Hepatocyte (in vitro differentiated cells): ENCODE measurements around the gene ASZ1. TPM values are rescaled to one million over a fixed set of nuclear protein-coding genes. Genes with fewer than 3 reads are reported as not detected.
A peak's percentile ranks its signal among the peaks of the same experiment; 100 is the strongest.

Source experiments
- DNase-seq: peaks from one replicate; pipeline ENCODE4 v3.0.0-alpha.2; 2016; ENCODE audit warnings: low spot score
- H2AFZ ChIP-seq: fragments of 200-600 bp; sonication (generic); 2 replicates; pipeline ENCODE4 v1.6.0; 2016; ENCODE audit warnings: antibody characterized with exemption, mild to moderate bottlenecking
- H3K27ac ChIP-seq: fragments of 200-600 bp; sonication (generic); 2 replicates; pipeline ENCODE4 v1.5.1; 2016; ENCODE audit warnings: mild to moderate bottlenecking
- H3K27me3 ChIP-seq: fragments of 200-600 bp; sonication (generic); 2 replicates; pipeline ENCODE4 v1.6.1; 2016
- H3K36me3 ChIP-seq: fragments of 200-600 bp; sonication (generic); replicated peaks from 2 replicates; pipeline ENCODE4 v1.5.1; 2016; ENCODE audit warnings: low read depth; ENCODE audit not compliant: insufficient read depth
- H3K4me1 ChIP-seq: fragments of 200-600 bp; sonication (generic); 2 replicates; pipeline ENCODE4 v1.5.1; 2016; ENCODE audit warnings: mild to moderate bottlenecking, moderate library complexity; ENCODE audit not compliant: insufficient read depth
- H3K4me2 ChIP-seq: fragments of 200-600 bp; sonication (generic); 2 replicates; pipeline ENCODE4 v1.6.0; 2016
- H3K4me3 ChIP-seq: fragments of 200-600 bp; sonication (generic); 2 replicates; pipeline ENCODE4 v1.5.1; 2016; ENCODE audit warnings: mild to moderate bottlenecking
- H3K79me2 ChIP-seq: fragments of 200-600 bp; sonication (generic); 2 replicates; pipeline ENCODE4 v1.6.0; 2017; ENCODE audit warnings: mild to moderate bottlenecking
- H3K9me2 ChIP-seq: fragments of 200-600 bp; sonication (generic); replicated peaks from 2 replicates; pipeline ENCODE4 v1.6.0; 2017; ENCODE audit warnings: mild to moderate bottlenecking; ENCODE audit not compliant: insufficient read depth
- H3K9me3 ChIP-seq: fragments of 200-600 bp; sonication (generic); 2 replicates; pipeline ENCODE4 v1.5.1; 2016; ENCODE audit warnings: low read depth, mild to moderate bottlenecking
- H4K20me1 ChIP-seq: fragments of 200-600 bp; sonication (generic); 2 replicates; pipeline ENCODE4 v1.6.0; 2016; ENCODE audit warnings: mild to moderate bottlenecking; ENCODE audit not compliant: insufficient read depth, poor library complexity, severe bottlenecking
- CTCF ChIP-seq: fragments of 200-600 bp; sonication (generic); IDR thresholded peaks from 2 replicates; pipeline ENCODE4 v1.5.1; 2016; ENCODE audit warnings: antibody characterized with exemption, mild to moderate bottlenecking; ENCODE audit not compliant: poor library complexity
- EZH2 ChIP-seq: fragments of 200-600 bp; sonication (generic); IDR thresholded peaks from 2 replicates; pipeline ENCODE4 v1.6.1; 2016; ENCODE audit warnings: antibody characterized with exemption, mild to moderate bottlenecking, borderline replicate concordance
- EZH2phosphoT487 ChIP-seq: fragments of 200-600 bp; sonication (generic); IDR thresholded peaks from one replicate; pipeline ENCODE4 v1.6.1; 2018; ENCODE audit warnings: antibody characterized with exemption, mild to moderate bottlenecking, low read depth, moderate library complexity; ENCODE audit not compliant: unreplicated experiment, severe bottlenecking
- WGBS: methylation state at CpG from one replicate; pipeline ENCODE4 v1.1.6; 2016; ENCODE audit warnings: low lambda C conversion rate; ENCODE audit errors: missing lambda C conversion rate; 5-methylcytosine and 5-hydroxymethylcytosine counted together
- polyA plus RNA-seq: library from polyadenylated mRNA; unstranded; fragments of >200 nt; fragmentation: Nextera tagmentation; extraction: Ambion mirVana; gene quantifications from 2 replicates; pipeline ENCODE4 v1.2.1, GENCODE V29; 2016
- total RNA-seq: library from RNA; depleted of rRNA; stranded (reverse); fragments of >200 nt; gene quantifications from 2 replicates; pipeline ENCODE4 v1.2.3, GENCODE V29; 2014

The ASZ1 gene
- total and polyA plus RNA-seq, 2 experiments from 2014 or later = 0.28 TPM; not detected in 1

GRCh38 chr7:117458977-117459583, 31.8 kb upstream of the ASZ1 start:
- Histone ChIP-seq H3K27ac (no peak overlapping the region), H3K9me2 (no peaks in the 10 kb centered on the region), H3K4me2 (no peak overlapping the region), H2AFZ (no peak overlapping the region), H3K4me3 (no peak overlapping the region), H3K4me1 (no peaks in the 10 kb centered on the region), H3K27me3 (no peaks in the 10 kb centered on the region), H3K36me3 (no peaks in the 10 kb centered on the region), H3K79me2 (no peaks in the 10 kb centered on the region), H4K20me1 (no peaks in the 10 kb centered on the region), H3K9me3 (no peaks in the 10 kb centered on the region)
- peak; percentile 52 for DNase-seq
- peak; percentile 74 for TF ChIP-seq CTCF
- no peak for TF ChIP-seq EZH2
- WGBS = 32% methylated on average over 3 of the region's 3 CpGs

GRCh38 chr7:117448655-117449054, 21.4 kb upstream of the ASZ1 start:
- H3K9me2 ChIP-seq = no peaks in the 10 kb centered on the region
- H2AFZ ChIP-seq = no peak overlapping the region
- WGBS = 80% methylated on average over 2 of the region's 2 CpGs
- no peaks in the 10 kb centered on the region for H3K27me3 ChIP-seq
- H3K4me3 ChIP-seq = no peak overlapping the region
- no peaks in the 10 kb centered on the region for H3K36me3 ChIP-seq
- H3K79me2 ChIP-seq = no peaks in the 10 kb centered on the region
- no peaks in the 10 kb centered on the region for H3K9me3 ChIP-seq
- no peak overlapping the region for H3K27ac ChIP-seq
- TF ChIP-seq CTCF (no peak), EZH2 (no peak), EZH2phosphoT487 (no peak)
- no peak overlapping the region for H3K4me2 ChIP-seq
- DNase-seq = no peak
- no peaks in the 10 kb centered on the region for H4K20me1 ChIP-seq
- H3K4me1 ChIP-seq = no peaks in the 10 kb centered on the region

- H3K27me3 ChIP-seq = no peaks in the 10 kb centered on the region
- whole genome bisulfite sequencing = 88% methylated on average over 4 of the region's 4 CpGs
- H3K9me2 ChIP-seq = no peaks in the 10 kb centered on the region
- no peak overlapping the region for H3K4me3 ChIP-seq
- TF ChIP-seq EZH2phosphoT487 = no peak
- no peaks in the 10 kb centered on the region for H3K4me1 ChIP-seq
- H3K36me3 ChIP-seq = no peaks in the 10 kb centered on the region
- H3K27ac ChIP-seq = no peak overlapping the region
- H3K79me2 ChIP-seq = no peaks in the 10 kb centered on the region
- H4K20me1 ChIP-seq = no peaks in the 10 kb centered on the region
- no peak overlapping the region for H2AFZ ChIP-seq
- DNase-seq = no peak
- no peaks in the 10 kb centered on the region for H3K9me3 ChIP-seq
- no peak overlapping the region for H3K4me2 ChIP-seq
Measured at GRCh38 chr7:117446220-117446815, 19.0 kb upstream of the ASZ1 start.

GRCh38 chr7:117445206-117445605, 17.9 kb upstream of the ASZ1 start:
- Histone ChIP-seq H3K27ac (no peak overlapping the region), H2AFZ (no peak overlapping the region), H3K4me2 (no peak overlapping the region), H3K36me3 (no peaks in the 10 kb centered on the region), H3K27me3 (no peaks in the 10 kb centered on the region), H4K20me1 (no peaks in the 10 kb centered on the region), H3K4me1 (no peaks in the 10 kb centered on the region), H3K9me2 (no peaks in the 10 kb centered on the region), H3K9me3 (no peaks in the 10 kb centered on the region), H3K79me2 (no peaks in the 10 kb centered on the region), H3K4me3 (no peak overlapping the region)
- TF ChIP-seq EZH2phosphoT487 (no peak), CTCF (no peak), EZH2 (no peak)
- DNase-seq = peak; percentile 12
- WGBS = 92% methylated on average over 1 of the region's 1 CpG
